Esophagus squamous epithelium (tissue), 5 donors: ENCODE measurements around the gene C1orf232. TPM values are rescaled to one million over a fixed set of nuclear protein-coding genes. Genes with fewer than 3 reads are reported as not detected.

Source experiments
- DNase-seq: peaks from one replicate; lab custom pipeline; 2025; lab: John Stamatoyannopoulos, UW
- H3K27ac ChIP-seq, 4 donors: fragments of 200-600 bp; sonication (generic); one replicate each; pipeline ENCODE4 v1.5.1; 2016 to 2019; ENCODE audit warnings: mild to moderate bottlenecking in 1 of 4
- H3K27me3 ChIP-seq, 4 donors: fragments of 200-600 bp; sonication (generic); 1 replicate in 3 of 4; 2 replicates in 1 of 4; pipeline versions ENCODE4 v1.5.1 to v1.6.0; 2017 to 2021; ENCODE audit warnings: antibody characterized with exemption in 1 of 4
- H3K36me3 ChIP-seq, 3 donors: fragments of 200-600 bp; sonication (generic); one replicate each; pipeline ENCODE4 v1.5.1; 2016 to 2019
- H3K4me1 ChIP-seq, 3 donors: fragments of 200-600 bp; sonication (generic); one replicate each; pipeline ENCODE4 v1.5.1; 2017 to 2019
- H3K4me3 ChIP-seq, 4 donors: fragments of 200-600 bp; sonication (generic); 1 replicate in 3 of 4; 2 replicates in 1 of 4; pipeline ENCODE4 v1.5.1; 2016 to 2019; ENCODE audit warnings: mild to moderate bottlenecking in 2 of 4, moderate library complexity in 1 of 4
- H3K9me3 ChIP-seq, 3 donors: fragments of 200-600 bp; sonication (generic); one replicate each; pipeline ENCODE4 v1.5.1; 2016 to 2019
- POLR2A ChIP-seq, 4 donors: fragments of 450-650 bp; IDR thresholded peaks; one replicate each; pipeline ENCODE4 v1.6.1; 2017; ENCODE audit warnings: antibody characterized with exemption in 4 of 4, mild to moderate bottlenecking in 4 of 4, moderate library complexity in 3 of 4
- WGBS, 2 donors: methylation state at CpG; one replicate each; pipeline ENCODE4 v1.1.5; 2018; 5-methylcytosine and 5-hydroxymethylcytosine counted together
- intact Hi-C: fragments of 100-400 bp; cut with DNase I; formaldehyde crosslinking; loops from one replicate; pipeline ENCODE4 v1.15.0; 2022
- total RNA-seq, 4 donors: library from RNA; depleted of rRNA; stranded (reverse); fragments of >200 nt; gene quantifications; one replicate each; pipeline ENCODE4 v1.1.0, GENCODE V29; 2016
- TF ChIP-seq, protein P1 (sequence below), 6 experiments: fragments of 450-650 bp in 4 of 6; fragments of 200-600 bp in 2 of 6; sonication (generic) in 2 of 6; IDR thresholded peaks; one replicate each; pipeline ENCODE4 v1.5.1; 2016 to 2019; ENCODE audit warnings: antibody characterized with exemption in 6 of 6, mild to moderate bottlenecking in 4 of 6, moderate library complexity in 4 of 6
- donor health status: DM: yes; HTN: yes; CAD: no.

Gene C1orf232
- total RNA-seq, 4 donors from 2014 or later = not detected

DNA sequence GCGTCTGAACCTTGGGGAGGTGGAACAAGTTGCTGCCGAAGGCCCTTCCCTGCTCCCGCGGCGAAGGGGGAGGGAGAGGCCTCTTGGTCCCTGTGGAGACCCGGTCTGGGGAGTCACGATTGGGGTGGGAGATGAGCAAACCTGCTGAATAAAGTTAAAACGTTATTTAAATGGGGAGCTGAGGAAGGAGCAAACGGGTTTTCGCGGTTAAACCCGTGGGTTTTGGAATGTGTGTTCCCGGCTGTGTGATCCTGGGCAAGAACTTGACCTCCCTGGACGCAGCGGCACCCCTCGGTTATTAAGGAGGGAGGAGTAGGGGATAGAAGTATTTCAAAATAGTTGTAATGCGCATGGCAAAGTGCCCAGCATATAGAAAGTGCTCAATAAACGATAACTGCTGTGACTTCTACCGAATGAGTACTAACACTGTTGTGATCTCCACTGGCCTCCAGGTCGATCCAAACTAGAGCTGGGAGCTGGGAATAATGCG is 6.5 kb downstream of the C1orf232 start:
- Histone ChIP-seq H3K27ac (peak overlapping the region in 3 of 4 donors; percentile 43 to 68 (median 58)), H3K36me3 (no peaks in the 10 kb centered on the region), H3K27me3 (peaks cover 0 to 51% (median 0%) of the 10 kb centered on the region in 4 donors), H3K9me3 (no peaks in the 10 kb centered on the region), H3K4me3 (peak overlapping the region; percentile 31 to 75 (median 54)), H3K4me1 (peaks cover 21 to 52% (median 27%) of the 10 kb centered on the region in 3 donors)
- intact Hi-C loops = loop anchor here (10.0 kb wide), 1 partner anchor 153 kb away; the partner anchor contains the start of gene CD52
- DNase-seq = no peak
- 34 to 36% methylated on average over 15 to 16 of the region's 21 CpGs for WGBS, 2 donors
- no peak for TF ChIP-seq POLR2A (IDR thresholded peaks at IDR 0.05)

DNA sequence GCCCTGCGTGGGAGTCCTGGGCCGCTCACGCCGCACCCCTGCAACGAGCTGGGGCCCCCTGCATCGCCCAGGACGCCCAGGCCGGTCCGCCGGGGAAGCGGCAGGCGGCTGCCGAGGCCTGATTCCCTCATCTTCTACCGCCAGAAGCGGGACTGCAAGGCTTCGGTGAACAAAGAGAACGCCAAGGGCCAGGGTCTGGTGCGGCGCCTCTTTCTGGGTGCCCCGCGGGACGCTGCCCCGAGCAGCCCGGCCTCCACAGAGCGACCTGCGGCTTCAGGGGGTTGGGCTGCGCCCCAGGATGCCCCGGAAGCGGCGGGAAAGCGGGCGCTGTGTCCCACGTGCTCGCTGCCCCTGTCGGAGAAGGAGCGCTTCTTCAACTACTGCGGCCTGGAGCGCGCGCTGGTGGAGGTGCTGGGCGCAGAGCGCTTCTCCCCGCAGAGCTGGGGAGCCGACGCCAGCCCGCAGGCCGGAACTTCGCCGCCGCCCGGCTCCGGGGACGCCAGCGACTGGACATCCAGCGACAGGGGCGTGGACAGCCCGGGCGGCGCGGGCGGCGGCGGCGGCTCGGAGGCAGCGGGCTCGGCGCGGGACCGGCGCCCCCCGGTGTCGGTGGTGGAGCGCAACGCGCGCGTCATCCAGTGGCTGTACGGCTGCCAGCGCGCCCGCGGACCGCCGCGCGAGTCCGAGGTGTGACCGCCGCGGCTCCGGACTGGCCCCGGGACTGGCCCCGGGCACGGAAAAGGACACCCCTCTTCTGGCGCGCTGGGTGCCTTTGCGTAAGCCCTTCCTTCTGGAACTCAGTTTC is 7.1 kb downstream of the C1orf232 start:
- WGBS, 2 donors = 0% methylated on average over 2 of the region's 98 CpGs; no CpG with 5 or more reads in 1 of the 2 donors
- intact Hi-C loops = loop anchor here (10.0 kb wide), 1 partner anchor 153 kb away; the partner anchor contains the start of gene CD52
- H3K4me3 ChIP-seq = peak overlapping the region; percentile 31 to 75 (median 54)
- no peaks in the 10 kb centered on the region for H3K9me3 ChIP-seq
- no peak for DNase-seq
- H3K36me3 ChIP-seq = no peaks in the 10 kb centered on the region
- H3K4me1 ChIP-seq = peaks cover 21 to 59% (median 30%) of the 10 kb centered on the region in 3 donors
- peak overlapping the region; percentile 19 to 68 (median 50) for H3K27ac ChIP-seq
- TF ChIP-seq, protein P1, sequence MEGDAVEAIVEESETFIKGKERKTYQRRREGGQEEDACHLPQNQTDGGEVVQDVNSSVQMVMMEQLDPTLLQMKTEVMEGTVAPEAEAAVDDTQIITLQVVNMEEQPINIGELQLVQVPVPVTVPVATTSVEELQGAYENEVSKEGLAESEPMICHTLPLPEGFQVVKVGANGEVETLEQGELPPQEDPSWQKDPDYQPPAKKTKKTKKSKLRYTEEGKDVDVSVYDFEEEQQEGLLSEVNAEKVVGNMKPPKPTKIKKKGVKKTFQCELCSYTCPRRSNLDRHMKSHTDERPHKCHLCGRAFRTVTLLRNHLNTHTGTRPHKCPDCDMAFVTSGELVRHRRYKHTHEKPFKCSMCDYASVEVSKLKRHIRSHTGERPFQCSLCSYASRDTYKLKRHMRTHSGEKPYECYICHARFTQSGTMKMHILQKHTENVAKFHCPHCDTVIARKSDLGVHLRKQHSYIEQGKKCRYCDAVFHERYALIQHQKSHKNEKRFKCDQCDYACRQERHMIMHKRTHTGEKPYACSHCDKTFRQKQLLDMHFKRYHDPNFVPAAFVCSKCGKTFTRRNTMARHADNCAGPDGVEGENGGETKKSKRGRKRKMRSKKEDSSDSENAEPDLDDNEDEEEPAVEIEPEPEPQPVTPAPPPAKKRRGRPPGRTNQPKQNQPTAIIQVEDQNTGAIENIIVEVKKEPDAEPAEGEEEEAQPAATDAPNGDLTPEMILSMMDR (IDR thresholded peaks at IDR 0.05) = peak in 3 of 6 experiments; percentile 8 to 28 (median 20)
- no peak for TF ChIP-seq POLR2A (IDR thresholded peaks at IDR 0.05)
- H3K27me3 ChIP-seq = peaks cover 0 to 58% (median 0%) of the 10 kb centered on the region in 4 donors

DNA sequence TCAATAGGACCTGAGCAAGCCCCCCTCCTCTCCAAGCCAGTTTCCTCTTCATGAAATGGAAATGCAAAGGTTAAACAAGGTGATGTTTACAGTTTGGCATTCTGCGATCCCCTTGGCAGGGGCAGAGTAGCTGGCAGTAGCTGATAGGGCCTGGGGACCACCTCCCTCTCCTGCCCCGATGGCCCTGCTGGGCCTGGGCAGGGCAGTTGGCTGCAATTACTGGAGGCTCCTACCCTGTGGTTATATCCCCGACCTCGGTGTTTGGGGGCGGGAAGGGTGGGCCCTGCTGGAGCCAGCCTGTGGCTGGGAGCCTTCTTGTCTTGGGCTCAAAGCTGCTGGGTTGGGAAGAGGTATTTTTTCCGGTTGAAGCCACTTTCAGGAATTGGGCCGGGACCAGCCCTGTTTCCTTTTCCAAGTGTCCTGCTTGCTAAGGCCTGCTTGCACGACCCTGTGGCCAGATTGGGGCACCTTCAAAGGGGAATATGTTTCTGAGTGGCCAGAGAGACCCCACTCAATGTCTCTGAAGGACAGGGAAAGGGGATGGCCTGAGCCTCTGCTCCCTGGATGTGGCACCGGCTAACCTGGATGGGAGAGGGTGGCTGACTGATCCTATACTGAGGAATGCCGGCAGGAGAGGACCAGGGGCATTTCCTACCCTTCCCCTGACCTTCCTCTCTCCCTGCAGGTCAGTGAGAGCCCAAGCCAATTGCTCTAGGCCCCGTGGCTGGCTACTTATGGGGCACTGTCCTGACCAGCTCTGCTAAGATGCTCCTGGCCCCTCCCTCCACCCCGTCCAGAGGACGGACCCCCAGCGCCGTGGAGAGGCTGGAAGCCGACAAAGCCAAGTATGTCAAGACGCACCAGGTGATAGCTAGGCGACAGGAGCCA is 8.0 kb downstream of the C1orf232 start:
- Histone ChIP-seq H3K27ac (peak overlapping the region in 2 of 4 donors; percentile 39 to 68), H3K4me1 (peaks cover 21 to 60% (median 31%) of the 10 kb centered on the region in 3 donors), H3K9me3 (no peaks in the 10 kb centered on the region), H3K36me3 (no peaks in the 10 kb centered on the region), H3K4me3 (peak overlapping the region; percentile 31 to 75 (median 54)), H3K27me3 (peaks cover 0 to 66% (median 0%) of the 10 kb centered on the region in 4 donors)
- TF ChIP-seq POLR2A (IDR thresholded peaks at IDR 0.05) = no peak
- TF ChIP-seq, protein P1 (IDR thresholded peaks at IDR 0.05) = no peak
- 57 to 60% methylated on average over 3 to 7 of the region's 18 CpGs for WGBS, 2 donors
- no peak for DNase-seq
- intact Hi-C loops = loop anchor here (10.0 kb wide), 1 partner anchor 154 kb away; the partner anchor contains the start of gene CD52

DNA sequence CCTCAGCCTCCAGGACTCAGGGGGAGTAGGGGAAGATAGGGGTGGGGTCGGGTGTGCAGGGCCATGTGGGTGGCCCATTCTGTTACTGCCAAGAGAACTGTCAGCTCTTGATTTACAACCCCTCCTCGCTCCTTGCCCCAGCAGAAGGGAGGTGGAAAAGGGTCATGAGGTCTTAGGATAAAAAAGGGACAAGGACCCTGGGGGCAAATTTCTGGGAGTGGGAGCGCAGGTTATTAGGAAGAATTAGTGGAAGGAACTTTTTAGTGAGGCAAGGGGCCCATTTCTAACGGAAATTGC is 9.1 kb downstream of the C1orf232 start:
- H3K27me3 ChIP-seq = peaks cover 0 to 77% (median 0%) of the 10 kb centered on the region in 4 donors
- no peaks in the 10 kb centered on the region for H3K36me3 ChIP-seq
- no peak for DNase-seq
- 63 to 76% methylated on average over 4 of the region's 4 CpGs for WGBS, 2 donors
- peak overlapping the region in 3 of 4 donors; percentile 49 to 68 (median 64) for H3K27ac ChIP-seq
- H3K4me3 ChIP-seq = peak overlapping the region; percentile 0 to 75 (median 54)
- H3K4me1 ChIP-seq = peaks cover 21 to 57% (median 29%) of the 10 kb centered on the region in 3 donors
- no peaks in the 10 kb centered on the region for H3K9me3 ChIP-seq
- intact Hi-C loops = loop anchor here (5.0 to 10.0 kb wide), 2 partner anchors 127 to 155 kb away; partner anchors contain the start of gene CD52
- TF ChIP-seq POLR2A (IDR thresholded peaks at IDR 0.05) = no peak
- TF ChIP-seq, protein P1 (IDR thresholded peaks at IDR 0.05) = no peak
